GM18861 (cell line): Measurements from ENCODE around the gene TUBGCP6.
"Not testable (repeated sequence)": the region's sequence is repeated elsewhere in the genome, so short reads cannot be mapped to it uniquely, and the experiment has no call there.

Experiments used
- ATAC-seq: cut with Tn5 transposase; IDR thresholded peaks from one replicate; pipeline ENCODE4 v1.9.1; 2021; ENCODE audit not compliant: unreplicated experiment

Gene TUBGCP6

DNA sequence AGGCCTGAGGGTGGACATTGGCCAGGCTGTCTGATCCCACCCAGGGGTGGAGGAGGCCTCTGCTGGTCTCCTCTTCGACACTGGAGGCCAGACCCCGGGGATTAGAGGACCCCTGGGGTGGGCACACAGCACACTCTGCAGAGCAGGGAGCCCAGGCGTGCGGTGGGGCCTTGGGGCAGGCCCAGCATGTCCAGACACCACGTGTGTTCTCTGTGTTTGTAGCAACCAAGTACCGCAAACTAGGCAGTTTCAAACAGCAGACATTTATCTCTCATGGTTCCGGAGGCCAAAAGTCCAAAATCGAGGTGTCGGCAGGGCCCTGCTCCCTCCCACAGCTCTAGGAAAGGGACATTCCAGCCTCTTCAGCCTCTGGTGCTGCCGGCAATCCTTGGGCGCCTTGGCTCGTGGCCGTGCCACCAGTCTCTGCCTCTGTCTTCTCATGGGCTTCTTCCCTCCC, 72.8 kb downstream of the TUBGCP6 start:
- ATAC-seq = no peak

DNA sequence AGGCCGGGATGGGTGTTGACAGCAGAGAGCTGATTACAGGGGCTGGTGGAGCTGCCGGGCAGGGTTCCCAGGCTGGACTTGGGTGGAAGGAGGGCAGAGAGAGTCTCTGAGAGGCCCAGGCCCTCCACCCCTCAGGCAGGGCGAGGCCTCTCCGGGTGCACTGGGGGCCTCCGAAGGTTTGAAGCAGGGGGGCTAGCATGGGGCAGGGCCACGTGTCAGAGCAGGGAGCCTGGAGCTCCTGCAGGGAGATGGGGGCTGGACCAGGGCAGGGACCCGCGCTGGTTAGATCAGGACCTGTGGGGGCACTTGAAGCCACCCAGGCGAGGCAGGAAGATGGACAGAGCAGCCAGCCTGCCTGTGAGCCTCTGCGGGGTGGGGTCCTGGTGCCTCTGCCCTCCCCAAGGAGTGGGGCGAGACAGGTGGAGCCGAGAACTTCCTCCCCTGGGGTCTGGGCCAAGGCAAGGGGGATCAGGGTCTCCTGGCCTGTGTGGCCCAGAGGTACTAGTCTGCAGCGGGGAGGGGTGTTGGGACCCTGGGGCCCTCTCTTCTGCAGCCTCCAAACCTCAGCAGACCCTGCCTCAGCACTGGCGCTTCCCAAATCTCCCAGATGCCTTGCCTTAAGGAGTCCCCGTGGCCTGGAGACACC, 73.4 kb downstream of the TUBGCP6 start:
- ATAC-seq = no peak

- ATAC-seq = no peak
Measured at GRCh38 chr22:50170453-50171318, 74.1 kb downstream of the TUBGCP6 start, which contains the start of gene PANX2. Gene PANX2 (plus strand): TSS chr22:50170731. CDS start chr22:50170731, 0 bp downstream.

- ATAC-seq = no peak
Measured at GRCh38 chr22:50169774-50170341, 75.0 kb downstream of the TUBGCP6 start.

GRCh38 chr22:50169181-50169759, 75.6 kb downstream of the TUBGCP6 start:
- no peak for ATAC-seq

GRCh38 chr22:50168490-50169180, 76.2 kb downstream of the TUBGCP6 start:
- ATAC-seq = not testable (repeated sequence)

DNA sequence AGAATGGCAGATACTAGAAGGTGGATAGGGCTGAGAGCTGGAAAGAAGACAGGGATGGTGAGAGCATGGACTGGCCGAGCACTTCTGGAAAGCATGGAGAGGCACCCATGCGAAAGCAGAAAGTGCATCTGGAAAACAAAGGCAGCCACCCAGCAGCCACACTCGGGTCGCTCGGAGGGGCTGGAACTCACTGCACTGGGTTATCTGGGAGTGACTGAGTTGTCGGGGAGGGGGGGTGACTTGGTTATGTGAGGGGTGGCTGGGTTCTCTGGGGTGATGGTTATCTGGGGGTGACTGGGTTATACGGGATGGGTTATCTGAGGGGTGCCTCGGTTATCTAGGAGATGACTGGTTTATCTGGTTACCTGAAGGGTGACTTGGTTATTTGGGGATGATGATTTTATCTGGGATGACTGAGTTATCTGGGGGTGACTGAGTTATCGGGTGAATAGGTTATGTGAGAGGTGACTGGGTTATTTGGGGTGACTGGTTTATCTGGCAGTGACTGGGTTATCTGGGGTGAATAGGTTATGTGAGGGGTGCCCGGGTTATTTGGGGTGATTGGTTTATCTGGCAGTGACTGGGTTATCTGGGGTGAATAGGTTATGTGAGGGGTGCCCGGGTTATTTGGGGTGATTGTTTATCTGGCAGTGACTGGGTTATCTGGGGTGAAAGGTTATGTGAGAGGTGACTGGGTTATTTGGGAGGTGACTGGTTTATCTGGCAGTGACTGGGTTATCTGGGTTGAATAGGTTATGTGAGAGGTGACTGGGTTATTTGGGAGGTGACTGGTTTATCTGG, 76.9 kb downstream of the TUBGCP6 start:
- ATAC-seq = no peak
